ENCODE measurements around the gene NR2E1. TPM values are rescaled to one million over a fixed set of nuclear protein-coding genes. Genes with fewer than 3 reads are reported as not detected.
A peak's percentile ranks its signal among the peaks of the same experiment; 100 is the strongest.

Gene NR2E1
- total RNA-seq, 2 donors from 2014 or later = not detected

GRCh38 chr6:108170332-108171290, 4.8 kb downstream of the NR2E1 start:
- Histone ChIP-seq H3K27ac (ENCODE audit: low read depth, low read length) (no peak overlapping the region), H3K4me3 (ENCODE audit: low read length) (no peak overlapping the region), H3K27me3 (ENCODE audit: control insufficient read depth, insufficient read depth, low read length, poor library complexity, severe bottlenecking) (peaks cover 100% of the 10 kb centered on the region), H3K9ac (ENCODE audit: extremely low read depth, low read length, poor library complexity, severe bottlenecking) (no peak overlapping the region), H3K4me1 (ENCODE audit: control insufficient read depth, insufficient read depth, low read length) (peaks cover 13% of the 10 kb centered on the region), H3K36me3 (ENCODE audit: control insufficient read depth, insufficient read depth, low read length) (no peaks in the 10 kb centered on the region), H3K9me3 (ENCODE audit: control insufficient read depth, low read length) (no peaks in the 10 kb centered on the region)
- Mint-ChIP-seq H3K9me3 (no peaks in the 10 kb centered on the region), H3K27me3 (ENCODE audit: insufficient read depth) (peaks cover 99% of the 10 kb centered on the region), H3K27ac (no peak overlapping the region), H3K36me3 (ENCODE audit: low read depth) (no peaks in the 10 kb centered on the region), H3K4me3 (no peak overlapping the region), H3K4me1 (peaks cover 22% of the 10 kb centered on the region)
- 0 to 2% methylated on average over 19 to 30 of the region's 31 CpGs for WGBS, 2 experiments (ENCODE audit: insufficient coverage in 1 of 2, insufficient read length in 1 of 2)
- DNase-seq = peak; percentile 57
- TF ChIP-seq, protein P1, sequence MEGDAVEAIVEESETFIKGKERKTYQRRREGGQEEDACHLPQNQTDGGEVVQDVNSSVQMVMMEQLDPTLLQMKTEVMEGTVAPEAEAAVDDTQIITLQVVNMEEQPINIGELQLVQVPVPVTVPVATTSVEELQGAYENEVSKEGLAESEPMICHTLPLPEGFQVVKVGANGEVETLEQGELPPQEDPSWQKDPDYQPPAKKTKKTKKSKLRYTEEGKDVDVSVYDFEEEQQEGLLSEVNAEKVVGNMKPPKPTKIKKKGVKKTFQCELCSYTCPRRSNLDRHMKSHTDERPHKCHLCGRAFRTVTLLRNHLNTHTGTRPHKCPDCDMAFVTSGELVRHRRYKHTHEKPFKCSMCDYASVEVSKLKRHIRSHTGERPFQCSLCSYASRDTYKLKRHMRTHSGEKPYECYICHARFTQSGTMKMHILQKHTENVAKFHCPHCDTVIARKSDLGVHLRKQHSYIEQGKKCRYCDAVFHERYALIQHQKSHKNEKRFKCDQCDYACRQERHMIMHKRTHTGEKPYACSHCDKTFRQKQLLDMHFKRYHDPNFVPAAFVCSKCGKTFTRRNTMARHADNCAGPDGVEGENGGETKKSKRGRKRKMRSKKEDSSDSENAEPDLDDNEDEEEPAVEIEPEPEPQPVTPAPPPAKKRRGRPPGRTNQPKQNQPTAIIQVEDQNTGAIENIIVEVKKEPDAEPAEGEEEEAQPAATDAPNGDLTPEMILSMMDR (conservative IDR thresholded peaks at IDR 0.05) = no peak

GRCh38 chr6:108171291-108171917, 5.6 kb downstream of the NR2E1 start:
- Histone ChIP-seq H3K27ac (ENCODE audit: low read depth, low read length) (no peak overlapping the region), H3K4me3 (ENCODE audit: low read length) (no peak overlapping the region), H3K4me1 (ENCODE audit: control insufficient read depth, insufficient read depth, low read length) (peaks cover 8% of the 10 kb centered on the region), H3K27me3 (ENCODE audit: control insufficient read depth, insufficient read depth, low read length, poor library complexity, severe bottlenecking) (peaks cover 100% of the 10 kb centered on the region), H3K9ac (ENCODE audit: extremely low read depth, low read length, poor library complexity, severe bottlenecking) (no peak overlapping the region), H3K36me3 (ENCODE audit: control insufficient read depth, insufficient read depth, low read length) (no peaks in the 10 kb centered on the region), H3K9me3 (ENCODE audit: control insufficient read depth, low read length) (no peaks in the 10 kb centered on the region)
- H3K4me3 Mint-ChIP-seq = no peak overlapping the region
- peaks cover 23% of the 10 kb centered on the region for H3K4me1 Mint-ChIP-seq
- WGBS, 2 experiments (ENCODE audit: insufficient coverage in 1 of 2, insufficient read length in 1 of 2) = 5% methylated on average over 19 to 20 of the region's 21 CpGs
- TF ChIP-seq, protein P1 (conservative IDR thresholded peaks at IDR 0.05) = no peak
- H3K27me3 Mint-ChIP-seq (ENCODE audit: insufficient read depth) = peaks cover 99% of the 10 kb centered on the region
- no peaks in the 10 kb centered on the region for H3K36me3 Mint-ChIP-seq (ENCODE audit: low read depth)
- peak; percentile 52 for DNase-seq
- H3K9me3 Mint-ChIP-seq = no peaks in the 10 kb centered on the region
- H3K27ac Mint-ChIP-seq = no peak overlapping the region

GRCh38 chr6:108171918-108172516, 6.2 kb downstream of the NR2E1 start:
- H3K27ac Mint-ChIP-seq = no peak overlapping the region

More at GRCh38 chr6:108171918-108172516, 6.2 kb downstream of the NR2E1 start:
- H3K9ac ChIP-seq (ENCODE audit: extremely low read depth, low read length, poor library complexity, severe bottlenecking) = no peak overlapping the region
- peaks cover 8% of the 10 kb centered on the region for H3K4me1 ChIP-seq (ENCODE audit: control insufficient read depth, insufficient read depth, low read length)
- no peaks in the 10 kb centered on the region for H3K9me3 Mint-ChIP-seq
- H3K4me1 Mint-ChIP-seq = peaks cover 21% of the 10 kb centered on the region
- no peak for DNase-seq
- no peaks in the 10 kb centered on the region for H3K9me3 ChIP-seq (ENCODE audit: control insufficient read depth, low read length)
- no peak overlapping the region for H3K27ac ChIP-seq (ENCODE audit: low read depth, low read length)
- no peaks in the 10 kb centered on the region for H3K36me3 Mint-ChIP-seq (ENCODE audit: low read depth)
- TF ChIP-seq, protein P1 (conservative IDR thresholded peaks at IDR 0.05) = no peak
- peaks cover 100% of the 10 kb centered on the region for H3K27me3 Mint-ChIP-seq (ENCODE audit: insufficient read depth)
- WGBS, 2 experiments (ENCODE audit: insufficient coverage in 1 of 2, insufficient read length in 1 of 2) = 15% methylated on average over 3 of the region's 3 CpGs; no CpG with 5 or more reads in 1 of the 2 experiments
- no peaks in the 10 kb centered on the region for H3K36me3 ChIP-seq (ENCODE audit: control insufficient read depth, insufficient read depth, low read length)
- no peak overlapping the region for H3K4me3 Mint-ChIP-seq
- no peak overlapping the region for H3K4me3 ChIP-seq (ENCODE audit: low read length)
- H3K27me3 ChIP-seq (ENCODE audit: control insufficient read depth, insufficient read depth, low read length, poor library complexity, severe bottlenecking) = peaks cover 100% of the 10 kb centered on the region
